B cell (primary cell): ENCODE measurements around the gene TSPAN10. TPM values are rescaled to one million over a fixed set of nuclear protein-coding genes. Genes with fewer than 3 reads are reported as not detected.

ENCODE experiments used
- ATAC-seq: fragments of 200-7000 bp; cut with Tn5 transposase; one replicate; pipeline ENCODE4 v1.10.0; 2021; ENCODE audit warnings: low read depth, mild to moderate bottlenecking, moderate number of reproducible peaks, moderate library complexity
- CTCF ChIA-PET: fragments of 350-600 bp; sonication (Branson Sonifier 250); formaldehyde crosslinking; loops from one replicate; lab custom pipeline; 2021; ENCODE audit warnings: antibody characterized with exemption, inconsistent platforms; lab: Charles Lee
- POLR2A ChIA-PET: fragments of 350-600 bp; sonication (Branson Sonifier 250); formaldehyde crosslinking; loops from one replicate; lab custom pipeline; 2021; ENCODE audit warnings: antibody characterized with exemption; lab: Charles Lee
- DNase-seq: peaks from one replicate; pipeline ENCODE4 v3.0.0; 2013
- H2AFZ ChIP-seq: 2 replicates; pipeline ENCODE4 v1.6.1; 2012; ENCODE audit warnings: mild to moderate bottlenecking, low read depth, low read length; ENCODE audit not compliant: insufficient read depth, poor library complexity, severe bottlenecking
- H3K27ac ChIP-seq, 2 donors: 1 replicate in 1 of 2; 2 replicates in 1 of 2; pipeline ENCODE4 v1.5.1; 2012 to 2013; ENCODE audit warnings: low read length in 2 of 2, mild to moderate bottlenecking in 2 of 2, moderate library complexity in 1 of 2
- H3K27me3 ChIP-seq, 4 experiments: fragments of 200-600 bp in 1 of 4; sonication (generic) in 1 of 4; replicated peaks in 1 of 4; 1 replicate in 2 of 4; 2 replicates in 2 of 4; pipeline versions ENCODE4 v1.6.1 to v1.7.0; 2013 to 2016; ENCODE audit warnings: low read length in 3 of 4, mild to moderate bottlenecking in 2 of 4, mixed read lengths in 1 of 4, moderate library complexity in 1 of 4; ENCODE audit not compliant: insufficient read depth in 4 of 4, control insufficient read depth in 3 of 4; ENCODE audit errors: control extremely low read depth in 1 of 4
- H3K36me3 ChIP-seq, 2 experiments: replicated peaks in 1 of 2; 1 replicate in 1 of 2; 2 replicates in 1 of 2; pipeline versions ENCODE4 v1.6.1 to v1.7.1; 2013; ENCODE audit warnings: low read length in 1 of 2; ENCODE audit not compliant: insufficient read depth in 2 of 2, control insufficient read depth in 1 of 2; ENCODE audit errors: control extremely low read depth in 1 of 2, extremely low read depth in 1 of 2
- H3K4me1 ChIP-seq, 2 donors: fragments of 200-600 bp in 1 of 2; sonication (generic) in 1 of 2; 1 replicate in 1 of 2; 2 replicates in 1 of 2; pipeline versions ENCODE4 v1.5.1 to v1.6.1; 2013 to 2017; ENCODE audit warnings: low read length in 2 of 2; ENCODE audit not compliant: control insufficient read depth in 2 of 2, insufficient read depth in 2 of 2
- H3K4me2 ChIP-seq: replicated peaks from 2 replicates; pipeline ENCODE3; 2012; ENCODE audit warnings: mild to moderate bottlenecking, low read depth, low read length; ENCODE audit not compliant: poor library complexity, severe bottlenecking
- H3K4me3 ChIP-seq, 5 experiments: fragments of 200-600 bp in 1 of 5; sonication (generic) in 1 of 5; 1 replicate in 3 of 5; 2 replicates in 2 of 5; pipeline versions ENCODE4 v1.5.1 to v1.7.0; 2011 to 2016; ENCODE audit warnings: low read length in 4 of 5, mild to moderate bottlenecking in 4 of 5, low read depth in 2 of 5, control low read depth in 1 of 5, moderate library complexity in 1 of 5; ENCODE audit not compliant: insufficient read depth in 1 of 5; ENCODE audit errors: control extremely low read depth in 1 of 5, extremely low read depth in 1 of 5
- H3K79me2 ChIP-seq: fragments of 200-600 bp; sonication (generic); one replicate; pipeline ENCODE4 v1.6.0; 2016; ENCODE audit warnings: low read length; ENCODE audit not compliant: control insufficient read depth, insufficient read depth
- H3K9ac ChIP-seq: fragments of 200-600 bp; sonication (generic); 2 replicates; pipeline ENCODE4 v1.6.1; 2017; ENCODE audit warnings: mild to moderate bottlenecking, low read length, moderate library complexity
- H3K9me3 ChIP-seq, 3 donors: one replicate each; pipeline versions ENCODE4 v1.6.1 to v1.7.1; 2013; ENCODE audit warnings: low read length in 2 of 3; ENCODE audit not compliant: control insufficient read depth in 2 of 3, insufficient read depth in 1 of 3; ENCODE audit errors: control extremely low read depth in 1 of 3
- H4K20me1 ChIP-seq: 2 replicates; pipeline ENCODE4 v1.6.0; 2012; ENCODE audit warnings: mild to moderate bottlenecking, low read length; ENCODE audit not compliant: insufficient read depth, control insufficient read depth, poor library complexity, severe bottlenecking
- H3K27ac Mint-ChIP-seq: one replicate; pipeline ENCODE4 v1.8.0; 2021; ENCODE audit warnings: mixed read lengths
- H3K27me3 Mint-ChIP-seq: one replicate; pipeline ENCODE4 v1.8.0; 2021; ENCODE audit warnings: mixed read lengths
- H3K4me1 Mint-ChIP-seq: one replicate; pipeline ENCODE4 v1.8.0; 2021; ENCODE audit warnings: mixed read lengths
- H3K4me3 Mint-ChIP-seq: one replicate; pipeline ENCODE4 v1.8.0; 2021; ENCODE audit warnings: mixed read lengths
- H3K9me3 Mint-ChIP-seq: one replicate; pipeline ENCODE4 v1.8.0; 2022; ENCODE audit warnings: mixed read lengths; ENCODE audit not compliant: insufficient read depth
- CTCF ChIP-seq: fragments of 200-600 bp; IDR thresholded peaks from one replicate; pipeline ENCODE4 v1.8.0; 2022; ENCODE audit warnings: antibody characterized with exemption, mild to moderate bottlenecking
- EZH2 ChIP-seq: IDR thresholded peaks from 2 replicates; pipeline ENCODE4 v1.6.1; 2012; ENCODE audit warnings: borderline replicate concordance, low read depth, mild to moderate bottlenecking, moderate library complexity, low read length; ENCODE audit not compliant: insufficient read depth, poor library complexity, severe bottlenecking
- WGBS: methylation state at CpG from one replicate; pipeline ENCODE4 v1.1.5; 2013; ENCODE audit warnings: missing lambda C conversion rate; ENCODE audit not compliant: insufficient coverage; 5-methylcytosine and 5-hydroxymethylcytosine counted together
- intact Hi-C: fragments of 100-400 bp; cut with micrococcal nuclease; formaldehyde crosslinking; loops from one replicate; pipeline ENCODE4 v1.10.0; 2022
- polyA plus RNA-seq: library from polyadenylated mRNA; depleted of rRNA; stranded (reverse); fragments of >200 nt; gene quantifications from 2 replicates; pipeline ENCODE4 v1.2.3, GENCODE V29; 2012
- total RNA-seq, 2 donors: library from RNA; stranded (reverse); fragments of 120-200 nt in 1 of 2; gene quantifications; 1 replicate in 1 of 2; 2 replicates in 1 of 2; pipeline versions ENCODE4 v1.2.3 to v1.2.4, GENCODE V29; 2013 to 2022

TSPAN10 gene
- total and polyA plus RNA-seq, 2 donors (not counting 1 experiment from before 2014, with no cell fraction given), result 0.34 to 1.1 TPM

- DNase-seq (no peak), ATAC-seq (no peak)
- H3K27ac ChIP-seq, result no peak overlapping the region
- Mint-ChIP-seq H3K27me3 (no peaks in the 10 kb centered on the region), H3K9me3 (no peaks in the 10 kb centered on the region), H3K4me1 (peaks cover 25% of the 10 kb centered on the region), H3K27ac (no peak overlapping the region), H3K4me3 (no peak overlapping the region)
- H3K4me1 ChIP-seq, result peaks cover 4 to 19% of the 10 kb centered on the region in 2 donors
- POLR2A ChIA-PET, result no interaction called here
- intact Hi-C loops, result loop anchor here (10.0 kb wide), 1 partner anchor 119 kb away; no protein-coding TSS in a partner anchor
- no peak overlapping the region for H2AFZ ChIP-seq
- no peak overlapping the region for H3K4me2 ChIP-seq
- peaks cover 22% of the 10 kb centered on the region for H3K79me2 ChIP-seq
- CTCF ChIA-PET, result no interaction called here
- TF ChIP-seq CTCF (no peak), EZH2 (no peak)
- no peak overlapping the region for H3K9ac ChIP-seq
- 96% methylated on average over 8 of the region's 11 CpGs for WGBS
- H3K9me3 ChIP-seq, result no peaks in the 10 kb centered on the region
- peaks cover 5 to 68% of the 10 kb centered on the region in 2 experiments for H3K36me3 ChIP-seq
- no peaks in the 10 kb centered on the region for H4K20me1 ChIP-seq
- no peak overlapping the region for H3K4me3 ChIP-seq
- H3K27me3 ChIP-seq, result no peaks in the 10 kb centered on the region
Measured at GRCh38 chr17:81603846-81604610, 33.0 kb upstream of the TSPAN10 start.

GRCh38 chr17:81607431-81607830 lies 29.6 kb upstream of the TSPAN10 start:
- POLR2A ChIA-PET, result no interaction called here
- H3K9ac ChIP-seq, result no peak overlapping the region
- Mint-ChIP-seq H3K27ac (no peak overlapping the region), H3K9me3 (no peaks in the 10 kb centered on the region), H3K27me3 (no peaks in the 10 kb centered on the region), H3K4me3 (no peak overlapping the region), H3K4me1 (no peaks in the 10 kb centered on the region)
- no peaks in the 10 kb centered on the region for H3K27me3 ChIP-seq
- peaks cover 5 to 70% of the 10 kb centered on the region in 2 experiments for H3K36me3 ChIP-seq
- peaks cover 15% of the 10 kb centered on the region for H3K79me2 ChIP-seq
- no peak overlapping the region for H2AFZ ChIP-seq
- no peak overlapping the region for H3K4me2 ChIP-seq
- CTCF ChIA-PET, result interaction anchor here (0.6 to 1.1 kb wide), 3 partner anchors 8 to 28 kb away, joined by 3 to 4 read pairs (median 3); no protein-coding TSS in a partner anchor
- no peak overlapping the region for H3K4me3 ChIP-seq
- intact Hi-C loops, result loop anchor here (10.0 kb wide), 1 partner anchor 123 kb away; no protein-coding TSS in a partner anchor
- no peak overlapping the region for H3K27ac ChIP-seq
- TF ChIP-seq CTCF (no peak), EZH2 (no peak)
- DNase-seq (no peak), ATAC-seq (no peak)
- no peaks in the 10 kb centered on the region for H3K4me1 ChIP-seq
- no peaks in the 10 kb centered on the region for H3K9me3 ChIP-seq
- 93% methylated on average over 2 of the region's 6 CpGs for WGBS
- peaks cover 5% of the 10 kb centered on the region for H4K20me1 ChIP-seq
